Stimulated activated naive CD8-positive, alpha-beta T cell treated with anti-CD3 and anti-CD28 coated beads, Interleukin-15, amount 100 ng/mL, for 72 hours (primary cell): ENCODE measurements around the gene FILIP1L.
A peak's percentile ranks its signal among the peaks of the same experiment; 100 is the strongest.

Experiments used
- ATAC-seq: fragments of 150-1000 bp; cut with Tn5 transposase; 2 replicates; pipeline ENCODE4 v1.10.0; 2021; ENCODE audit warnings: mild to moderate bottlenecking, moderate library complexity
- DNase-seq, 2 donors: peaks; one replicate each; pipeline ENCODE4 v3.0.0; 2021 to 2022
- H3K27ac Mint-ChIP-seq, 2 donors: one replicate each; pipeline ENCODE4 v1.8.0; 2022; ENCODE audit warnings: mild to moderate bottlenecking in 2 of 2, mixed read lengths in 2 of 2, moderate library complexity in 2 of 2
- H3K27me3 Mint-ChIP-seq: one replicate; pipeline ENCODE4 v1.8.0; 2022; ENCODE audit warnings: mixed read lengths
- H3K4me1 Mint-ChIP-seq: one replicate; pipeline ENCODE4 v1.8.0; 2022; ENCODE audit warnings: mild to moderate bottlenecking, mixed read lengths
- H3K4me3 Mint-ChIP-seq, 2 donors: one replicate each; pipeline ENCODE4 v1.8.0; 2022; ENCODE audit warnings: mild to moderate bottlenecking in 2 of 2, mixed read lengths in 2 of 2, moderate library complexity in 1 of 2
- H3K9me3 Mint-ChIP-seq, 2 donors: one replicate each; pipeline ENCODE4 v1.8.0; 2022; ENCODE audit warnings: mixed read lengths in 2 of 2

The FILIP1L gene

DNA sequence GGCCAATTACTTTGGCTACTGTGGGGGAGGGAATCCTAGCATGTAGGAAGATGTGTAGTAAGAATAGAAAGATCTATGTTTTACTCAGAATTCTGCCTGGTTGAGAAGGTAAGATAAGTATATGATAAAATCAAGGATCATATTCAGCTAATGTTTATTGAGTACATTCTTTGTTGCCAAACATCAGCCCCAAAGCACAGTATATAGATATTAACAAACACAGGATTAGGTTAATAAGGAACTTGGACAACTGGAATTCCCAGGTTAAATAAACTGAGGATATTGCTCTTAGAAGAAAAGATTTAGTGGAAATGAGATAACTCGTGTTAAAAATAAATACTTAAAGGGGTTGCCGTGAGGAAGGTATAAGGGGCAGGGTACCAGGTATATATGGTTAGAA lies 129.6 kb downstream of the FILIP1L start:
- no peak overlapping the region for H3K27ac Mint-ChIP-seq
- no peaks in the 10 kb centered on the region for H3K27me3 Mint-ChIP-seq
- no peak for ATAC-seq
- no peak for DNase-seq
- peaks cover 0 to 4% of the 10 kb centered on the region in 2 donors for H3K9me3 Mint-ChIP-seq
- no peaks in the 10 kb centered on the region for H3K4me1 Mint-ChIP-seq
- H3K4me3 Mint-ChIP-seq = no peak overlapping the region

DNA sequence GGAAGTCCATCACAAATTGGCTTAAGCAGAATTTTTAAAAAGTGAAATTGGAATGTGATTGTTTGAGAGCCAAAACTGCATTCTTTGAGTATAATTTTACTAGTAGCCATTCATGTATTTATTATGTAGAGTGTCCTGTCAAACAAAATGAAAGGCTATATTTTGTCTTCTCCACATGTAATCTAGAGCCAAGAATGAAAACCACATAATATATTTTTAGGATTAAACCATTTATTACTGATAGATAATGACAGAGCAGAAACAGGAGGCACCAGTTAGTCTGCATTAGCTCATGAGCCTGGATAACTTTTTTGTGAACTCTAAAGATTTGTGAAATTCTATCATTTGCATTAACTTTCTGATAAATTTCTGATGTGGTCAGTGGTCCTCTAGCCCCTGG lies 130.2 kb downstream of the FILIP1L start:
- no peak for ATAC-seq
- H3K9me3 Mint-ChIP-seq = peaks cover 0 to 4% of the 10 kb centered on the region in 2 donors

DNA sequence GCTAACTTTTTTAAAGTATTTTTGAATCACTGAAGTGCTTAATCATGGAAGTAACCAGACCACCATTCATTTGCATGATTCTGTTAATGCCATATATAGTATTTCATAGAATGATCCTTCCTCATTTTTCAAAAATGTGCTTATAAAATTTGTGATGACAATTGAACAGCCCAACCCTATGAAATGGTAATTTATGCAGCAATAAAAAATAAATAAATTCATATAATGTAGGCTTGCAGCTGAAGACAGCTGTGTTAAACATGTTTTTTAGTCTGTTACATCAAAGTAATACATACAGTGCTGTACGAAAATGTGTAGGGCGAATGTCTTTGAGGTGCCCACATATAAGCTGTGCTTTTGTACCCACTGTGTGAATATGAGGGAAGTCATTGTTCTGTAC lies 131.7 kb downstream of the FILIP1L start:
- Mint-ChIP-seq H3K27ac (no peak overlapping the region), H3K9me3 (peaks cover 0 to 4% of the 10 kb centered on the region in 2 donors), H3K27me3 (no peaks in the 10 kb centered on the region), H3K4me1 (no peaks in the 10 kb centered on the region), H3K4me3 (no peak overlapping the region)
- no peak for DNase-seq
- no peak for ATAC-seq

More for the DNA sequence above, 130.2 kb downstream of the FILIP1L start:
- Mint-ChIP-seq H3K4me1 (no peaks in the 10 kb centered on the region), H3K27me3 (no peaks in the 10 kb centered on the region), H3K27ac (no peak overlapping the region), H3K4me3 (no peak overlapping the region)
- no peak for DNase-seq

DNA sequence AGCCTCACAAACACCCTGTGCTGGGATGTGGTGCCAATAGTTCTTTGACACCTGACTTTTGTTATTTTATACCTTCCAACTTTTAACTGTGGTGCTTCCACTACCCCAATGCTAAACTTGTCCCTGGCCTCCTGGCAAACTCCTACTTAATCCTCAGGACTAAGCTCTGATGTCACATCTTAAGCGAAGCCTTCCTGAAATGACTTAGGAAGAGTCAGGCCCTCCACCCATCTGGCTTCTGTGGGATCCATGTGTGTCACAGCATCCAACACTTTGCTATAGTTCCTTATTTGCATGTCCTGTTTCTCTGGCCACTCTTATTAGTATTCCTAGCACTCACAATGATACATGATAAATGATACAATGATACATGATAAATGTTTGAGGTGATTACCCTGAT lies 133.2 kb downstream of the FILIP1L start:
- ATAC-seq = no peak

DNA sequence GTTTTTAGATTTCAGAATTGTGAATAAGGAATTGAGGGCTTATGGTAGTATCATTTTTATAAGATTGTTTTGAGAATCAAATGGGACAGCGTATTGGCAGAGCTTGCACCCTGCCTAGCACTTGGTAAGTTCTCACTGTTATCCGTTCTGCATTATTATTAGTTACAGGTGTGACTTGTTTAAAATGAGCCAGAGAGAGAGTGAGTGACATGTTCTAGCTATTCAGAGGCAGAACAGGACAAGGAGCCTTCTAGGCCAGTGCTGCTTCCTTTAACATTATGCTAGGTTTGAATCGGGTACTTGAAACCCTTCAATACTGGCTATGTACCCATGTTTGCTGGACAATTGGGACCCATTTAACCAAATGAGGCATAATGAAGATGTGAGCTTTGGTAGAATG lies 133.7 kb downstream of the FILIP1L start:
- peaks cover 8 to 14% of the 10 kb centered on the region in 2 donors for H3K9me3 Mint-ChIP-seq
- no peak overlapping the region for H3K27ac Mint-ChIP-seq
- H3K4me3 Mint-ChIP-seq = no peak overlapping the region
- no peak for ATAC-seq
- DNase-seq = no peak
- H3K27me3 Mint-ChIP-seq = no peaks in the 10 kb centered on the region
- no peaks in the 10 kb centered on the region for H3K4me1 Mint-ChIP-seq

More for the DNA sequence above, 133.2 kb downstream of the FILIP1L start:
- H3K27ac Mint-ChIP-seq = no peak overlapping the region
- no peak overlapping the region for H3K4me3 Mint-ChIP-seq
- DNase-seq = no peak
- H3K9me3 Mint-ChIP-seq = peaks cover 8 to 14% of the 10 kb centered on the region in 2 donors
- H3K27me3 Mint-ChIP-seq = no peaks in the 10 kb centered on the region
- H3K4me1 Mint-ChIP-seq = no peaks in the 10 kb centered on the region

DNA sequence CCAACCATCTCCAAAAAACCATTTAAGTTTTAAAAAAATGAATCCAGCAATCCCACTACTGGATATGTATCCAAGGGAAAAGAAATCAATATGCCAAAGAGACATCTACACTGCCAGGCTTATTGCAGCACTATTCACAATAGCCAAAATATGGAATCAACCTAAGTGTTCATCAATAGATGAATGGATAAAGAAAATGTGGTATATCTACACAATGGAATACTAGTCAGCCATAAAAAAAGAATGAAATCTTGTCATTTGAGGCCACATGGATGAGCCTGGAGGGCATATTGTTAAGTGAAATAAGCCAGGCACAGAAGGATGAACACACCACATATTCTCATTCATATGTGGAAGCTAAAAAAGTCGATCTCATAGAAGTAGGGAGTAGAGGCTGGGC lies 136.1 kb downstream of the FILIP1L start:
- no peaks in the 10 kb centered on the region for H3K4me1 Mint-ChIP-seq
- no peak overlapping the region for H3K4me3 Mint-ChIP-seq
- H3K9me3 Mint-ChIP-seq = peaks cover 8 to 9% of the 10 kb centered on the region in 2 donors
- ATAC-seq (no peak), DNase-seq (no peak)
- no peaks in the 10 kb centered on the region for H3K27me3 Mint-ChIP-seq
- H3K27ac Mint-ChIP-seq = peak overlapping the region in 1 of 2 donors; percentile 93

DNA sequence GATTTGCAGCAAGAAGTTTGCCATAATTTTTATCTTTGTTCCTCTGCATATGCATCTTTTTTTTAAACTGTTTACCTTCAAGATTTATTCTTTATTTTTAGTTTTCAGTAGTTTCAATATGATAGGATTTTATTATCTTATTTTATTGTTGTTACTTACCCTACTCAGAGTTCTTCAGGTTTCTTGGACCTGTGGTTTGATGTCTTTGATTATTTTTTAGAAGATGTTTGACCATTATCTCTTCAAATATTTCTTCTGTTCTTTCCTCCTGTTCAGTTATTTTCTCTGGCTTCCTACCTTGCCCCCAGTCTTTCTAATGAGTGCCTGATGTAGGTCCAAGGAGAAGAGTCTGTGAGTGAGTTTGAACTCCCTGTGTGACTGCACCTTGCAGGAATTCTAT lies 137.7 kb downstream of the FILIP1L start:
- Mint-ChIP-seq H3K27ac (no peak overlapping the region), H3K9me3 (peaks cover 8 to 9% of the 10 kb centered on the region in 2 donors), H3K27me3 (no peaks in the 10 kb centered on the region), H3K4me3 (no peak overlapping the region), H3K4me1 (no peaks in the 10 kb centered on the region)
- DNase-seq = no peak
- no peak for ATAC-seq

DNA sequence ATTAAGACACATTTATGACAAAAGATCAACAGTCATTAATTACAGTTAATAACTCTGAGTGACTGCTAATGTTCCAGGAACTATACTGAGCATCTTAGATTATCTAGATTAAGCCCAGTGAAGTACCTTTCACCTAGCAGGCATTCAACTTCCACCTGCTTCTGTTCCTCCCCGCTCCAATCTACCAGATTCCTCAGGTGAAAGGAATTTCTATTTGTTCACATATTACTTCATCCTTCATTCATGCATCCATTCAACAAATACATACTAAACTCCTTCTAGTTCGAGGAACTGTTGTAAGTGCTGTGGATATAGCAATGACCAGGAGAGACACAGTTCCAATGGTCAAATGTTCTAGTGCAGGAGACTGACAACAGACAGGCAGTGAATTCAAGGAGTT lies 139.3 kb downstream of the FILIP1L start:
- Mint-ChIP-seq H3K4me1 (peaks cover 10% of the 10 kb centered on the region), H3K27me3 (no peaks in the 10 kb centered on the region), H3K9me3 (peaks cover 8 to 9% of the 10 kb centered on the region in 2 donors), H3K27ac (no peak overlapping the region), H3K4me3 (no peak overlapping the region)
- ATAC-seq = no peak
- DNase-seq = no peak

DNA sequence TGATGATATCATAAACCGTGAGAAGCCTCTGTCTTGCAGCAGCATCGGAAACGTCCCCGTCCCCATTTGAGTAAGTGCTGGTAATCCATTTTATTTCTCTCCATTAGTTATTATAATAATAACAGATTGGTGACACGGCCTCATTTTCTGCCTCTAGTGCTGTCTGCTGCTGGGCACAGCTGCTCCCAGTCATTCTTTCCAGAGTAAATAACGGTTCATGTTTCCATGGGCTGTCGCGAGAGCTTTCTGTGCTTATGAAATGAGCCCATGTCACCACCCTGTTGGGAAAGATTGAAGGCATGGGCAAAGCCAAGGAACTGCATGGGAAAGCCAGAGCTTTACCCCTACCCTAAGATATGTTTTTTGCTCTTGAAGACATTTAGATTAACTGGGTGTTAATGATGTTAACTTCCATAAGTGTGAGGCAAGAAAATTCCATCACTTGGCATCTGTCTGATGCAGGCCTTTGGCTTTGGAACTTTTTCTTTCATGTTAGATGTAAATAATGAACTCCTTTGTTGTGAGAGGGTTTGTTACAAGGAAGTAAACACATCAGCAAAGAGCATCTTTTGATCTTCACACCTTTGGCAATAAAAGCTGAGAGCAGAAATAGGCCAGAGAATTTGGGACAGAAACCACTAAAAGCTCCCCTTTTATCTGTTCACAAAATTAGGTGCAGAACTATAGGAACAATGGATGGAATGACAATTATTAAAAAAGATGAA lies 141.8 kb downstream of the FILIP1L start:
- no peak for ATAC-seq
- Mint-ChIP-seq H3K27ac (no peak overlapping the region), H3K9me3 (peaks cover 8 to 9% of the 10 kb centered on the region in 2 donors), H3K4me3 (no peak overlapping the region), H3K4me1 (peaks cover 32% of the 10 kb centered on the region), H3K27me3 (no peaks in the 10 kb centered on the region)
- no peak for DNase-seq

DNA sequence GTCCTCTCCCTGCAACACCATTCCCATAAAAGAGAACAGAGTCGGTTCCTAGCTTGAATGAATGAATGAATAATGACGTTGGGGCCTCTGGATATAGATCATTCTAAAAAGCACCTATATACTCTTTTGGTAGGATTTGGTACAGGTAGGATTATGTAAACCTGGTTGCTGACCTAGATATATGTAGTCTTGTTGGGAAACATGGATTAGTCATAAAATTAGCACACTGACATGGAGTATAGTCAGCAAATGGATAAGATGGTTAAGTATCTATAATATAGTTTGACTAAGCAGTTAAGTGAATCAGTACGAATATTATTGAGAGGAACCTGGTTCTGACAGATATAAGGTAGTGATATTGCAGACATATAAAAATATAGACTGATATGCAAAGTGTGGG lies 142.5 kb downstream of the FILIP1L start:
- DNase-seq (no peak), ATAC-seq (no peak)
- Mint-ChIP-seq H3K9me3 (peaks cover 1% of the 10 kb centered on the region in 2 donors), H3K4me3 (no peak overlapping the region), H3K27ac (no peak overlapping the region), H3K27me3 (no peaks in the 10 kb centered on the region), H3K4me1 (peaks cover 32% of the 10 kb centered on the region)

DNA sequence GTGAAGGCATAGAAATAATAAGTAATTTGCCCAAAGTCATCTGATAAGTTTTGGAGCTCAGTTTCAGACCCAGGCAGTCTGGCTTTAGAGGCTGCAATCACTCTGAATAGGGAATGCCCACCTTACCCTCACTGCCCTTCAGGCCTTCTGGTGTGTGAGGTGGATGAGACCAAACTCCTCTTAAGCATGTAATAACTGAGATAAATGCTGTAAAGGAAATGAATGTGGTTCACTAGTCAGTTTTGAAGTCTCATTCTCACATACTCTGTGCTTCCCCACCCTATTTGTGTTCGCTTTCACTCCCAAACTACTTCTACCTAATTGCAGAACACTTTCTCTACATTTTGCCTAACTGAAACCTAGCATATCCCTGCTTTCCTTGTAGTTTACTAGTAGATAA lies 144.1 kb downstream of the FILIP1L start:
- H3K27ac Mint-ChIP-seq = no peak overlapping the region
- no peak overlapping the region for H3K4me3 Mint-ChIP-seq
- H3K27me3 Mint-ChIP-seq = no peaks in the 10 kb centered on the region
- H3K9me3 Mint-ChIP-seq = no peaks in the 10 kb centered on the region
- ATAC-seq (peak; percentile 97), DNase-seq (peak in 1 of 2 donors; percentile 20)
- peaks cover 34% of the 10 kb centered on the region for H3K4me1 Mint-ChIP-seq

DNA sequence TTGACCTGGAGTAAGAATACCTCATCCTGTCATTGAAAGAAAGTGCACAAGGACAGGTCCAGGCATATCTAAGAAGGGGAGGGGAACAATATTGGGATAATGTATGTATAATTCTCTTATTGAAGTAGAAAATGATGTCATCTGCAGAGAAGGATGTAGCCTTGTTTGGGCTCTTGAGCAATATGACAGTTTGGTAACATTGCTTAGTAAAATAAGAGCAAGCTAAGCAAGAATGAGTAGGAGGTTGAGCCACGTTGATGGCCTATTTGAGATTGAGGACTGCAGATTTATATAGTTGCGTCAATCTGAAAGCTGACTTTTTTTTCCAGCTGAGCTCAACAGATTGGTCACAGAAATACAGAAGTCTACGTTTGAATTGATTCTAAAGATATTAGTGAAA lies 145.2 kb downstream of the FILIP1L start:
- no peak for DNase-seq
- H3K9me3 Mint-ChIP-seq = no peaks in the 10 kb centered on the region
- peak overlapping the region in 1 of 2 donors; percentile 17 for H3K27ac Mint-ChIP-seq
- ATAC-seq = no peak
- H3K4me3 Mint-ChIP-seq = no peak overlapping the region
- H3K27me3 Mint-ChIP-seq = no peaks in the 10 kb centered on the region
- H3K4me1 Mint-ChIP-seq = peaks cover 42% of the 10 kb centered on the region

DNA sequence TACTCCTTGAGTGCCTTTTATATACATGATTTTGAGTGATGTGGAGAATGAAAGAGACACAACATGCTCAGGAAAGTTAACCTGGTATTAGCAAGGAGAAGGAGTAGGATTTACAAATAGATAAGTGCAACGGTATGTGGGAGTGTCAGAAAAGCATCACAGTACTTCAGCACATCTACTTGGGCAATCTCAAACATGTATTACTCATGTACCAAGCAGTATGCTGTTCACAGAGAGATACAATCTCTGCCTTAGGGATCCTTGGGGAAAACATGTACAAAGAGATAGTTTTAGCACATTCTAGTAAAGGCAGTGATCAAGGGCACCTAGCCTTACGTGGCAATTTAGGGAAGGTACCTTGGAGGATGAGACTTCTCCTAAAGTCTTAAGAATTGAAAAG lies 146.5 kb downstream of the FILIP1L start:
- no peaks in the 10 kb centered on the region for H3K9me3 Mint-ChIP-seq

DNA sequence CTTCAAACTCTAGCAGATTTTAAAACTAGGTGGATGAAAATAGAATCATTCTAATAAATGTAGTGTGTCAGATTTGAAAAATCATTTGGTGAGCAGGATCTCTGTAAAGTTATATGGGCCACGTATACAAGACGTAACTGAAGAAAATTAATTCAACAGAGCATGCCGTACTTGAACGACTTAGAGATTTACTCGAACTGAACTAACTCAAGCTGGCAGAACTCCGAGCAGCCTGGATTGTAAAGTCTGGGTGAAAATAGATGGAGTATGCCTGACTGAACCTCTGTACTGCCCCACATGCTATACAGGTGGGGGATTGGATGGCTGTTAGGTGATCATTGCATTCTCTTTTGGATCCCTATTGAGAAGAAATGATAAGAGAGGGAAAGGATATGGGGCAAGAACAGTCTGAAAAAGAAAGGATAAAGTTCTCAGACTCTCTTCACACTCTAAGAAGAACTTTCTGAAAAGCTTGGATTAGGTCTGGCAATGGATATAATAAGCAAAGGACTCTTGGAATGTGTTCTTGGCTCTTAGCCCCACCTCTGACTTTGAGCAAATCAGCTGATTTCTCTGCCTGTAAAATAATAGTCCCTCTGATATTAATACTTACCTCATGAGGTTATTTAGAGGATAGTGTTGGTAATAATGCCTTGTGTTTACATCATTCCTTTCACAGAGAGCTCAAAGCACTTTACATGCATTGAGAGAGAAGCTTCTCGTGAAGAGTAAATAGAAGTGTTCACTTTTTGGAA lies 147.5 kb downstream of the FILIP1L start:
- peaks cover 46% of the 10 kb centered on the region for H3K4me1 Mint-ChIP-seq
- no peak overlapping the region for H3K4me3 Mint-ChIP-seq
- peak overlapping the region in 1 of 2 donors; percentile 20 for H3K27ac Mint-ChIP-seq
- no peaks in the 10 kb centered on the region for H3K9me3 Mint-ChIP-seq
- DNase-seq (no peak), ATAC-seq (no peak)
- H3K27me3 Mint-ChIP-seq = no peaks in the 10 kb centered on the region

More for the DNA sequence above, 146.5 kb downstream of the FILIP1L start:
- H3K4me3 Mint-ChIP-seq = no peak overlapping the region
- H3K27ac Mint-ChIP-seq = no peak overlapping the region
- no peaks in the 10 kb centered on the region for H3K27me3 Mint-ChIP-seq
- no peak for DNase-seq
- peaks cover 42% of the 10 kb centered on the region for H3K4me1 Mint-ChIP-seq
- no peak for ATAC-seq

DNA sequence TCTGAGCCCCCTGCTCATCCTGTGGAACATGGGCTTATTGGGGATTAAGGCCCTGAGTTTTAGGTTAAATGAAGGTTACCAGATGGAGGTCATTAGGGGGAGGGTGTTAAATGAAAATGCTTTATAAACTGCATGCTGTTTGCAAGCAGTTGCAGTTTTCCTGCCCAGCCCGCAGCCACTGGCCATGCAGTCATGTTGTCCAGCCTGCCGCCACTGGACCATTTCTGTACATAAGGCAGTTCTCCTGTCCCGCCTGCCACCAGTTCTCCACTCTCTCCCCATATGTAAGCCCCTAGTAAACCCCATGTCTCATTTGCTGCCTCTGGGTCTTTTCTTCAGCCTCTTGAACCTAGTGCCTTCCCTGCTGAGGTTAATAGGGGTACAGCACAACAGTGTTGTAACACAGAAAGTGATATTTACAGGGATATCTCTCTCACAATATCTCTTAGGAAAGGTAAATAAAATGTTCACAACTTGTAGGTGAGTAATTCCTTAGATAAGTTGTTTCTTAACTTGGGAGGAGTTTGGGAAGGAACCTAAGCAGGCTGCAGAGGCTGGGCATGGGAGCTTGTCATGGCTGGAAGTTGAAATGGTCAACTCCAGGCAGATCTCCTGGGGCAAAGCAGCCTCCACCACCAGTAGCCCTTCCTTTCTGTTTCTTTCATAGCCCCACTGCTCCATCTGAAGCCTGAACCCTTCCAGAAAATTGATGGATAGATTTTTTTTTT lies 148.5 kb downstream of the FILIP1L start:
- peaks cover 47% of the 10 kb centered on the region for H3K4me1 Mint-ChIP-seq
- no peaks in the 10 kb centered on the region for H3K27me3 Mint-ChIP-seq
- ATAC-seq = no peak
- H3K4me3 Mint-ChIP-seq = no peak overlapping the region
- H3K9me3 Mint-ChIP-seq = no peaks in the 10 kb centered on the region
- H3K27ac Mint-ChIP-seq = no peak overlapping the region
- DNase-seq = no peak

DNA sequence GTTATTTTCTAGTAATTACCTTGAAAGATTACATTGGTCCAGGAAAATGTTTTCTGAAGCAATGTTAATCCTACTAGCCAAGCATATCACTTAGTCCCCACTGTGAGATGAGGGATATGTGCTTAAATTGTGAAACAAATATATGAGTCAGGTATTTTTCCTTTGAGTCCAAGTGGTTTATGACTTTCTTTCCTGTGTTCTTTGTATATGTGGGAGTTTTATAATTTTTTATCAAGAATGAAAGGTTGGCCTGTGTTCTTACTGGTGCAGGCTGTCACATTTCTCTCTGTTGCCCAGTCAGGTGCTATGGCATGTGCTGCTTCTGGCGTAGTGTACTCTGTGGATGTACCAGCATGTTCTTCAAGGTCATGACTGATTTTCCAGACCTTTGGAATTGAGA lies 149.2 kb downstream of the FILIP1L start:
- peaks cover 39% of the 10 kb centered on the region for H3K4me1 Mint-ChIP-seq
- H3K4me3 Mint-ChIP-seq = no peak overlapping the region
- no peaks in the 10 kb centered on the region for H3K9me3 Mint-ChIP-seq
- H3K27me3 Mint-ChIP-seq = no peaks in the 10 kb centered on the region
- ATAC-seq (peak; percentile 56), DNase-seq (no peak)
- H3K27ac Mint-ChIP-seq = peak overlapping the region in 1 of 2 donors; percentile 53
